NCI-H2107 treated with DMSO at 0.1 percent for 48 hours (cell line): ENCODE data around the gene FBXL7.

Source experiments
- DNase-seq: peaks from one replicate; lab custom pipeline; 2025; ENCODE audit not compliant: unreplicated experiment; lab: John Stamatoyannopoulos, UW

FBXL7 gene

GRCh38 chr5:15538516-15538915, 38.5 kb downstream of the FBXL7 start:
- DNase-seq: no peak

- DNase-seq: no peak
Observed at GRCh38 chr5:15539951-15540350, 40.0 kb downstream of the FBXL7 start.

GRCh38 chr5:15544039-15544438, 44.1 kb downstream of the FBXL7 start:
- DNase-seq: no peak

- no peak for DNase-seq
Observed at GRCh38 chr5:15545082-15545481, 45.1 kb downstream of the FBXL7 start.

GRCh38 chr5:15547261-15547839, 47.4 kb downstream of the FBXL7 start:
- DNase-seq: no peak

GRCh38 chr5:15549961-15550360, 50.0 kb downstream of the FBXL7 start:
- no peak for DNase-seq

- DNase-seq: no peak
Observed at GRCh38 chr5:15550502-15551112, 50.6 kb downstream of the FBXL7 start.

- no peak for DNase-seq
Observed at GRCh38 chr5:15551113-15551504, 51.1 kb downstream of the FBXL7 start.

- no peak for DNase-seq
Observed at GRCh38 chr5:15554542-15554941, 54.6 kb downstream of the FBXL7 start.

- no peak for DNase-seq
Observed at GRCh38 chr5:15555176-15555575, 55.2 kb downstream of the FBXL7 start.

GRCh38 chr5:15558240-15558639, 58.3 kb downstream of the FBXL7 start:
- DNase-seq: no peak

- no peak for DNase-seq
Observed at GRCh38 chr5:15558681-15559080, 58.7 kb downstream of the FBXL7 start.

- DNase-seq: no peak
Observed at GRCh38 chr5:15560421-15560820, 60.4 kb downstream of the FBXL7 start.

- no peak for DNase-seq
Observed at GRCh38 chr5:15564523-15564922, 64.5 kb downstream of the FBXL7 start.

GRCh38 chr5:15564957-15565356, 65.0 kb downstream of the FBXL7 start:
- DNase-seq: no peak

GRCh38 chr5:15566306-15566705, 66.3 kb downstream of the FBXL7 start:
- no peak for DNase-seq

GRCh38 chr5:15566789-15567188, 66.8 kb downstream of the FBXL7 start:
- no peak for DNase-seq

GRCh38 chr5:15570491-15570890, 70.5 kb downstream of the FBXL7 start:
- no peak for DNase-seq

- DNase-seq: no peak
Observed at GRCh38 chr5:15571081-15571480, 71.1 kb downstream of the FBXL7 start.

- no peak for DNase-seq
Observed at GRCh38 chr5:15571618-15572017, 71.6 kb downstream of the FBXL7 start.

- DNase-seq: no peak
Observed at GRCh38 chr5:15573590-15573989, 73.6 kb downstream of the FBXL7 start.

- DNase-seq: no peak
Observed at GRCh38 chr5:15574128-15574527, 74.1 kb downstream of the FBXL7 start.

GRCh38 chr5:15574806-15575325, 74.9 kb downstream of the FBXL7 start:
- DNase-seq: no peak
